NCI-H146 (cell line): Measurements from ENCODE around the gene TRIM59.

Experiments used
- DNase-seq: peaks from one replicate; lab custom pipeline; 2025; lab: John Stamatoyannopoulos, UW

TRIM59 gene, protein sequence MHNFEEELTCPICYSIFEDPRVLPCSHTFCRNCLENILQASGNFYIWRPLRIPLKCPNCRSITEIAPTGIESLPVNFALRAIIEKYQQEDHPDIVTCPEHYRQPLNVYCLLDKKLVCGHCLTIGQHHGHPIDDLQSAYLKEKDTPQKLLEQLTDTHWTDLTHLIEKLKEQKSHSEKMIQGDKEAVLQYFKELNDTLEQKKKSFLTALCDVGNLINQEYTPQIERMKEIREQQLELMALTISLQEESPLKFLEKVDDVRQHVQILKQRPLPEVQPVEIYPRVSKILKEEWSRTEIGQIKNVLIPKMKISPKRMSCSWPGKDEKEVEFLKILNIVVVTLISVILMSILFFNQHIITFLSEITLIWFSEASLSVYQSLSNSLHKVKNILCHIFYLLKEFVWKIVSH

GRCh38 chr3:160449636-160450598 lies at the start of gene TRIM59:
TSS of gene TRIM59 (minus strand) at chr3:160449786. CDS start at chr3:160439183, 10,603 bp downstream.
- no peak for DNase-seq

DNA sequence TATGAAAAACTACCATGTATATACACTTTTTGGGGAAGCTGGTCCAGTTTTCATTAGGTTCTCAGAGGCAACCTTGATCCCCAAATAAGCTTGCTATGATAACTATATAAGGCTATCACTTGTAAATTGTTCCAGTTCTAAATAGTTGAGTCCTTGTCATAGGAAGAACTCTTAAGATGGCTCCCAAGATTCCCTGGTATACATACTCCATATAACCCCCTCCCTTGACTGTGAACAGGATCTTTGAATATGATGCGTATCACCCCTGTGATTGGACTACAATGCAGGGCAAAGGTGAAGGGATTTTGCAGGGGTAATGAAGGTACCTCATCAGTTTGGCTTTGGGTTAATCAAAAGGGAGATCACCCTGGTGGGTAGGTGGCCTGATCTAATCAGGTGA lies 48.6 kb upstream of the TRIM59 start:
- no peak for DNase-seq

DNA sequence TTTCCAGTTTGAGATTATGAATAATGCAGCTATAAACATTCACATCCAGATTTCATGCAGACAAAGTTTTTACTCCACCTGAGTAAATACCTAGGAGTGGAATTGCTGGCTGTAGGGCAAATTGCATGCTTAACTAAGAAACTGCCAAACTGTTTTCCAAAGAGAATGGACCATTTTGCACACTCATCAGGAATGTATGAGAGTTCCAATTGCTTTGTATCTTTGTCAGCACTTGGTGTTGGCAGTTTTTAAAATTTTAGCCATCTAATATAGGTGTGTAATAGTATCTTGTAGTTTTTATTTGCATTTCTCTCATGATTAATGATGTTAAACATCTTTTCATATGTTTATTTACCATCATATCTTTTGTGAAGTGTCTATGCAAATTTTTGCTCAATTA lies 40.6 kb upstream of the TRIM59 start:
- DNase-seq, result no peak

- DNase-seq, result peak; percentile 52
Measured at GRCh38 chr3:160486459-160486869, 36.9 kb upstream of the TRIM59 start.

DNA sequence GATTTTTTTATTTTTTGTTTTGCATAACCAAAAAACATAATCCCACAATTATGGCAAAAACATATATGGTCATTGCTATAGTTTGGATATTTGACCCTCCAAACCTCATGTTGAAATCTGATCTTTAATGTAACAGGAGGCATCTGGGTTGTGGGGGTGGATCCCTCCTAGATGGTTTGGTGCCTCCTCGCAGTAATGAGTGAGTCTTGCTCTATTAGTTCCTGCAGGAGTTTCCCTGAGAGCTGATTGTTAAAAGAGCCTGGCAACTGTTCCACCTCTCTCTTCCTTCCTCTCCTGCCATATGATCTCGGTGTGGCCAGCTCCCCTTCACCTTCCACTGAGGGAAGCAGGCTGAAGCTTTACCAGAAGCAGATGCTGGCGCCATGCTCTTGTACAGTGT lies 33.2 kb upstream of the TRIM59 start:
- no peak for DNase-seq

GRCh38 chr3:160481856-160482255 lies 32.3 kb upstream of the TRIM59 start:
- no peak for DNase-seq

- no peak for DNase-seq
Measured at GRCh38 chr3:160480931-160481330, 31.3 kb upstream of the TRIM59 start.

GRCh38 chr3:160479376-160479775 lies 29.8 kb upstream of the TRIM59 start:
- DNase-seq, result no peak

DNA sequence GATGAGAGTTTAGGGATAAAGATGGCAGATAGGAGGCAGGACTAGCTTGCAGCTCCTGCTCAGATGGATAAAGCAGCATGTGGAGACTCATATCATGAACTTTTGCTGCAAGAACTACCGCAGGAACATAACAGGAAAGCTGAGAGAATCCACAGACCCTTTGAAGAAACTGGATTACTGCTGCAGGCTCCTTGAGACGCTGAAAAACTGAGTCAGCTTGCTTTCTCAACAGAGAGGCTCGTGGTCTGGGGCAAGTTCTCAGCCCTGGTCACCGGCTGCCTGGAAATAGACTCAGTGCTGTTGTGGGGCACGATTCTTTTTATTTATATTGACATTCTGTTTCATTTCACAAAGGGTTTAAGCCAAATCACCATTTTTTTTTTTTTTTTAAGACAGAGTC lies 28.8 kb upstream of the TRIM59 start:
- no peak for DNase-seq

GRCh38 chr3:160477750-160478149 lies 28.2 kb upstream of the TRIM59 start:
- peak; percentile 59 for DNase-seq

DNA sequence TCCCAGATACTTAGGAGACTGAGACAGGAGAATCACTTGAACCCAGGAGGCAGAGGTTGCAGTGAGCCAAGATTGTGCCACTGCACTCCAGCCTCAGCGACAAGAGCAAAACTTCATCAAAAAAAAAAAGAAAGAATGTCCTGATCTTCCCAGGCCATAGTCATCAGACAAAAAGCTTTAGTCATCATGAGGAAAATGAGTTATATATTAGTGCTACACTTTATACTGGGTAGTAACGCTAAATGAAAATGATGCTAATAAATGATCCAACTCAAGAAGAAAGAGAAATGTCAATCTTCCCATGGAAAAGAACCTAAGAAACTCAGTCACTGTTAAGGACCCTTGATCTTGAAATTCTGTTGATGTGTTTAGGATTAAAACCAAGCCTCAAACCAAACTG lies 26.3 kb upstream of the TRIM59 start:
- no peak for DNase-seq

DNA sequence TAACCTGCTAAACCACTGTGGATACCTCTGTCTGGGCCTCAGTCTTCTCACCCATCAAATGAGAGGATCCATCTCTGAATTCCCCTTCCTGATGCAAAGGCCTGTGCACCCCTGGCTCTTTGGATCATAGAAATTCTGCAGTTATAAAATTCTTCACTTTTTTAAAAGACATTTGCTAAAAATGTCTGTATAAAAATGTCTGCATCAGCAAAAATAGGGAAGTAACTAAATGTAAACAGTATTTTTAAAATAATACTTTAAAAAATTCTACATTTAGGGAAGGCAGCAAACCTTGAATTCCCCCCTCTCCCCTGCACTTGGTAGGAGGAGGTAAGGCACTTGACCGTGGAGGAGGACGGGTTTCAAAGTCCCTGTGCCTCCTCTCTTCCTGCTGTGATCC lies 25.6 kb upstream of the TRIM59 start:
- no peak for DNase-seq

DNA sequence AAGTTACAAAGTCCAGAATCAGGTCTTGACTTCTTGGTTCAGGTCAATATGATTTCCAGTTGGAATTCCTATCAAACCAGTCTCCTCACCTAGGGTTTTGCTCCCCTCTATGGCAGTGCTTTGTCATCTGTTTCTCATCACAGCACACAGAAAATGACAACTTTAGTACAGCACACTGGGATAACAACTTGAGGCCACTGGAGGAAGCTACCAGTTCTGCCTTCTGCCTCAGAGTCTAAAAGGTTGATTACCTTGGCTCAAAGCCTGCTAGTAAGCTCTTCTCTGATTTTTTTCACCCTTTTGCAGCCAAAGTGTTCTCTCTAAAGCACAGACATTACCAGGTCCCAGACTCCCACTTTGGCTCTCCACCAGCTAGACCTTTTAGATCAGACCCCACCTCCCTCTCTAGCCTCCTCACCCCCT lies 24.8 kb upstream of the TRIM59 start:
- DNase-seq, result no peak

- no peak for DNase-seq
Measured at GRCh38 chr3:160473978-160474377, 24.4 kb upstream of the TRIM59 start.

- DNase-seq, result no peak
Measured at GRCh38 chr3:160473221-160473620, 23.6 kb upstream of the TRIM59 start.

DNA sequence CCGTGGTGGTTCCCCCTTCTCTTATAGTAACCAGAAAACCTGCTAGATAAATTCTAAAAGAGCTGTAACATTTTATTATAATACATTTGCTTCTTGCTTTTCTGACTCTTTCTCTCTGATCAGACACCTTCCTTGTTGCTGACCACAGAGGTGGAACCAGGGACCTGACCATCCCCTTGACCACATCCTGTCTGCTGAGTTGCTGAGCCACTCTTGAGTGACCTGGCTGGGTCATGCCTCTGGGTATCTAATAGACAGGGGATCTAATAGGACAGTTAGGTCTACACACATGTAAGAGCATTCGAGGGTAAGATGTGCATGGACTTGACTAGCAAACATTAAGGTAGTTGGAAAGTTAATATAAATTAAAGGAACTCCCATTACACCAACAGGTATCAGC lies 22.8 kb upstream of the TRIM59 start:
- no peak for DNase-seq

GRCh38 chr3:160471892-160472291 lies 22.3 kb upstream of the TRIM59 start:
- DNase-seq, result no peak

- DNase-seq, result no peak
Measured at GRCh38 chr3:160470181-160470580, 20.6 kb upstream of the TRIM59 start.

GRCh38 chr3:160464971-160465370 lies 15.4 kb upstream of the TRIM59 start:
- no peak for DNase-seq

GRCh38 chr3:160464321-160464720 lies 14.7 kb upstream of the TRIM59 start:
- peak; percentile 34 for DNase-seq

- no peak for DNase-seq
Measured at GRCh38 chr3:160460033-160460432, 10.4 kb upstream of the TRIM59 start.

GRCh38 chr3:160459450-160459970 lies 9.9 kb upstream of the TRIM59 start:
- no peak for DNase-seq

DNA sequence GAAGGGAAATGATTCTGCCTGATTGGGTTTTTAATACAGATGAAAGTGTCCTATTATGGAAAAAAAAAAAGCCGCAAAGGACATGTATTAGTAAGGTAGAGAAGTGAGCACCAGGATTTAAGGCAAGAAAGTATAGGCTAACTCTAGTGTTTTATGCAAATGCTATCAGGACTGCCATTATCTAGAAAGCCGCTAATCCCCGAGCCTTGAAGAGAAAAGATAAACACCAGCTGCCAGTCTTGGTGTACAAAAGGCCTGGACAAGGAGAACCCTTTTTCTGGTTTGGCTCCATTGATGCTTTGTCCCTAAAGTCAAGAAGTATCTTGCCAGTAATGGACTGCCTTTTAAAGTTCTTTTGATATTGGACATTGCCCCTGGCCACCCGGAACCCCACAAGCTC lies 8.6 kb upstream of the TRIM59 start:
- no peak for DNase-seq
